HPDE6-E6E7 (cell line): Measurements from ENCODE around the gene PARP2.

Experiments used
- DNase-seq: peaks from one replicate; pipeline ENCODE4 v3.0.0; 2011; ENCODE audit warnings: missing footprints; ENCODE audit errors: extremely low spot score

The PARP2 gene

GRCh38 chr14:20397511-20397910 lies 54.1 kb downstream of the PARP2 start:
- DNase-seq, result no peak

GRCh38 chr14:20400589-20400964 lies 57.1 kb downstream of the PARP2 start:
- DNase-seq, result no peak

- DNase-seq, result peak; percentile 90
These were observed 57.6 kb downstream of the PARP2 start for GRCh38 chr14:20400965-20401593.

- no peak for DNase-seq
These were observed 60.1 kb downstream of the PARP2 start for GRCh38 chr14:20403521-20403920.
